Caco-2 (cell line): ENCODE measurements around the gene KLRD1. TPM values are rescaled to one million over a fixed set of nuclear protein-coding genes. Genes with fewer than 3 reads are reported as not detected.
"Not testable (repeated sequence)": the region's sequence is repeated elsewhere in the genome, so short reads cannot be mapped to it uniquely, and the experiment has no call there.

ENCODE experiments used
- BruUV-seq: library from RNA; stranded (reverse); fragments of 400-500 nt; replicated peaks from 2 replicates; lab custom pipeline; 2021; lab: Mats Ljungman, UMichigan
- CTCF ChIA-PET: fragments of 300-600 bp; sonication (Branson Sonifier 250); formaldehyde crosslinking; loops from one replicate; lab custom pipeline; 2022; ENCODE audit warnings: antibody characterized with exemption; lab: Charles Lee
- POLR2A ChIA-PET: fragments of 300-600 bp; sonication (Branson Sonifier 250); formaldehyde crosslinking; loops from one replicate; lab custom pipeline; 2022; ENCODE audit warnings: antibody characterized with exemption; lab: Charles Lee
- DNase-seq, 2 experiments: peaks; one replicate each; pipeline versions ENCODE4 v3.0.0 to v3.0.0-alpha.2; 2020 to 2022
- H3K27me3 ChIP-seq: replicated peaks from 2 replicates; pipeline ENCODE4 v1.6.0; 2011; ENCODE audit warnings: low read length; ENCODE audit not compliant: control insufficient read depth, insufficient read depth
- H3K36me3 ChIP-seq: 2 replicates; pipeline ENCODE4 v1.5.1; 2011; ENCODE audit warnings: low read length; ENCODE audit not compliant: control insufficient read depth, insufficient read depth
- H3K4me1 ChIP-seq: fragments of 250-450 bp; sonication (Bioruptor Pico); 2 replicates; pipeline ENCODE4 v1.5.1; 2020; ENCODE audit warnings: mild to moderate bottlenecking
- H3K4me3 ChIP-seq: 2 replicates; pipeline ENCODE4 v1.5.1; 2011; ENCODE audit warnings: low read depth, mild to moderate bottlenecking, control low read depth, low read length
- H3K9me3 ChIP-seq: fragments of 250-450 bp; sonication (Bioruptor Pico); 2 replicates; pipeline ENCODE4 v1.5.1; 2020; ENCODE audit warnings: mild to moderate bottlenecking, moderate library complexity
- H3K27ac Mint-ChIP-seq: one replicate; pipeline ENCODE4 v1.8.0; 2022; ENCODE audit warnings: mixed read lengths; ENCODE audit not compliant: unreplicated experiment
- H3K27me3 Mint-ChIP-seq: one replicate; pipeline ENCODE4 v1.8.0; 2022; ENCODE audit warnings: mixed read lengths; ENCODE audit not compliant: insufficient read depth, unreplicated experiment
- H3K36me3 Mint-ChIP-seq: one replicate; pipeline ENCODE4 v1.8.0; 2022; ENCODE audit warnings: mild to moderate bottlenecking, mixed read lengths; ENCODE audit not compliant: insufficient read depth, unreplicated experiment
- H3K4me1 Mint-ChIP-seq: one replicate; pipeline ENCODE4 v1.8.0; 2022; ENCODE audit warnings: low read depth, mixed read lengths; ENCODE audit not compliant: unreplicated experiment
- H3K4me3 Mint-ChIP-seq: one replicate; pipeline ENCODE4 v1.8.0; 2022; ENCODE audit warnings: mild to moderate bottlenecking, moderate library complexity, mixed read lengths; ENCODE audit not compliant: unreplicated experiment
- H3K9me3 Mint-ChIP-seq: one replicate; pipeline ENCODE4 v1.8.0; 2022; ENCODE audit warnings: mixed read lengths; ENCODE audit not compliant: unreplicated experiment
- intact Hi-C: fragments of 100-400 bp; cut with micrococcal nuclease; formaldehyde crosslinking; loops from one replicate; pipeline ENCODE4 v1.10.0; 2022; ENCODE audit not compliant: unreplicated experiment
- total RNA-seq: library from RNA; stranded (reverse); gene quantifications from 2 replicates; pipeline ENCODE4 v1.2.3, GENCODE V29; 2022
- TF ChIP-seq, protein P1 (sequence below), 2 experiments: fragments of 200-600 bp in 1 of 2; IDR thresholded peaks; 1 replicate in 1 of 2; 2 replicates in 1 of 2; pipeline versions ENCODE4 v1.5.1 to v1.8.0; 2011 to 2022; ENCODE audit warnings: antibody characterized with exemption in 1 of 2, control low read depth in 1 of 2, inconsistent platforms in 1 of 2, low read depth in 1 of 2, low read length in 1 of 2, mild to moderate bottlenecking in 1 of 2, moderate library complexity in 1 of 2; ENCODE audit not compliant: insufficient read depth in 1 of 2, severe bottlenecking in 1 of 2, unreplicated experiment in 1 of 2

The KLRD1 gene
- total RNA-seq, 1 experiment from 2014 or later = 0.05 TPM

DNA sequence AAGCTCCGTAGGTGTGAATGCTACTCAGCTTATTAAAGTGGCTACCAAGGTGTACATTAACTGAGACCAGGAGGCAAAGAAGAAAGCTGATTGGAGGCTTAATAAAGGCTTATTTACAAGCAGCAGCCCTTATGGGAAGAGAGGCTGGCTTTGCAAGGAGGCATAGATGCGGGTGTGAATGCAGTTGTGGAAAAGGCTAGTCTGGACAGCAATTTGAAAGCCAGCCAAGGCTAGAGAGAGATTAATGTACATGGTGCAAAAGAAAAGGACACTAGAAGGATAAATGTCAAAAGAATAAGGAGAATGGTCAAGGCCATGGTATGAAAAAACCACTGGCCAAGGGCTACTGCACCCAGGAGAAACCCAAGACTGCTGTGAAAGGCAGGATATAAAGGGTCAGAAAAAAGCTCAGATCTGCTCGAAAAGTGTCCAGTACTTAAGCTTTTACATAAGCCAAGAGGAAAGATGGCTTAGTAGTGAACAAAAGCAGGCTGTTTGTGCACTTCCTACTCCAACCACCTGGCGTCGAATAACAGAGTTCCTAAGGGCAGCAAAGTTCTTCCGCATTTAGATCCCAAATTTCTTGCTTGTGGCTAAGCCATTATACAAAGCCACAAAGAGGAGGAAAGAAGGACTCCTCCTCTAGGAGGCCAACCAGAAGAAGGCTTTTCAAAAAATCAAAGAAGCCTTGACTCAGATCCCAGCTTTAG lies 58.2 kb downstream of the KLRD1 start:
- H3K9me3 Mint-ChIP-seq = peaks cover 30% of the 10 kb centered on the region
- intact Hi-C loops = loop anchor here (1.0 to 10.0 kb wide), 3 partner anchors 45 to 308 kb away; partner anchors contain the start of gene STYK1
- H3K4me3 ChIP-seq = peak overlapping the region; percentile 39
- no peaks in the 10 kb centered on the region for H3K27me3 Mint-ChIP-seq
- no peaks in the 10 kb centered on the region; the same call in 1 of the 2 replicates for H3K36me3 ChIP-seq
- H3K4me1 ChIP-seq = peaks cover 56% of the 10 kb centered on the region
- H3K9me3 ChIP-seq = peaks cover 21% of the 10 kb centered on the region
- H3K4me1 Mint-ChIP-seq = peaks cover 19% of the 10 kb centered on the region
- CTCF ChIA-PET = interaction anchor here (1.5 to 2.1 kb wide), 2 partner anchors 20 to 36 kb away, joined by 4 to 6 read pairs; no protein-coding TSS in a partner anchor
- DNase-seq = no peak
- no peak overlapping the region for H3K27ac Mint-ChIP-seq
- BruUV-seq = no TSS peak
- POLR2A ChIA-PET = interaction anchor here (1.3 kb wide), 1 partner anchor 247 kb away, joined by 5 read pairs; the partner anchor contains the start of gene MAGOHB
- no peaks in the 10 kb centered on the region for H3K27me3 ChIP-seq
- no peak overlapping the region for H3K4me3 Mint-ChIP-seq
- TF ChIP-seq, protein P1, sequence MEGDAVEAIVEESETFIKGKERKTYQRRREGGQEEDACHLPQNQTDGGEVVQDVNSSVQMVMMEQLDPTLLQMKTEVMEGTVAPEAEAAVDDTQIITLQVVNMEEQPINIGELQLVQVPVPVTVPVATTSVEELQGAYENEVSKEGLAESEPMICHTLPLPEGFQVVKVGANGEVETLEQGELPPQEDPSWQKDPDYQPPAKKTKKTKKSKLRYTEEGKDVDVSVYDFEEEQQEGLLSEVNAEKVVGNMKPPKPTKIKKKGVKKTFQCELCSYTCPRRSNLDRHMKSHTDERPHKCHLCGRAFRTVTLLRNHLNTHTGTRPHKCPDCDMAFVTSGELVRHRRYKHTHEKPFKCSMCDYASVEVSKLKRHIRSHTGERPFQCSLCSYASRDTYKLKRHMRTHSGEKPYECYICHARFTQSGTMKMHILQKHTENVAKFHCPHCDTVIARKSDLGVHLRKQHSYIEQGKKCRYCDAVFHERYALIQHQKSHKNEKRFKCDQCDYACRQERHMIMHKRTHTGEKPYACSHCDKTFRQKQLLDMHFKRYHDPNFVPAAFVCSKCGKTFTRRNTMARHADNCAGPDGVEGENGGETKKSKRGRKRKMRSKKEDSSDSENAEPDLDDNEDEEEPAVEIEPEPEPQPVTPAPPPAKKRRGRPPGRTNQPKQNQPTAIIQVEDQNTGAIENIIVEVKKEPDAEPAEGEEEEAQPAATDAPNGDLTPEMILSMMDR (IDR thresholded peaks at IDR 0.05; ENCODE audit: insufficient read depth in 1 of 2, low read depth in 1 of 2, low read length in 1 of 2, severe bottlenecking in 1 of 2, unreplicated experiment in 1 of 2) = peak in 1 of 2 experiments; percentile 60
- no peaks in the 10 kb centered on the region for H3K36me3 Mint-ChIP-seq

DNA sequence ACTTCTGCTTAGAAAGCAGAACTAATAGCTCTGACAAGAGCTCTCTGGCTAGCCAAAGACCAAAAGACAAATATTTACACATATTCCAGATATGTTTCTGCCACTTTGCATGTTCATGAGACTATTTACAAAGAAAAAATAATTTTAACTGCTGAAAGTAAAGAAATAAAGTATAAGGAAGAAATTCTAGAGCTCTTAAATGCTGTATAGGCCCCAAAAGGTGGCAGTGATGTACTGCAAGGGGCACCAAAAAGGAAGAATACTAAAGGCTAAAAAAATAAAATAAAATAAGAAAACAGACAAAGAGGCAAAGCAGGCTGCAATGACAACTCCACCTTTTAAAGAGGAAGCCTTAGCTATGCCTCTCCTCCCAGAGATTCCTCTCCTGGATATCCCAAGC lies 59.2 kb downstream of the KLRD1 start:
- DNase-seq = no peak
- Histone ChIP-seq H3K27me3 (no peaks in the 10 kb centered on the region), H3K4me3 (no peak overlapping the region), H3K9me3 (peaks cover 20% of the 10 kb centered on the region), H3K36me3 (no peaks in the 10 kb centered on the region; the same call in 1 of the 2 replicates), H3K4me1 (peaks cover 55% of the 10 kb centered on the region)
- CTCF ChIA-PET = interaction anchor here (1.0 to 2.1 kb wide), 3 partner anchors 18 to 192 kb away, joined by 4 to 6 read pairs (median 6); no protein-coding TSS in a partner anchor
- no TSS peak for BruUV-seq
- TF ChIP-seq, protein P1 (IDR thresholded peaks at IDR 0.05; ENCODE audit: insufficient read depth in 1 of 2, low read depth in 1 of 2, low read length in 1 of 2, severe bottlenecking in 1 of 2, unreplicated experiment in 1 of 2) = peak in 1 of 2 experiments; percentile 11
- peaks cover 20% of the 10 kb centered on the region for H3K4me1 Mint-ChIP-seq
- intact Hi-C loops = loop anchor here (10.0 kb wide), 1 partner anchor 132 kb away; no protein-coding TSS in a partner anchor
- POLR2A ChIA-PET = interaction anchor here (0.6 kb wide), 1 partner anchor 178 kb away, joined by 17 read pairs; no protein-coding TSS in a partner anchor
- H3K27me3 Mint-ChIP-seq = no peaks in the 10 kb centered on the region
- H3K36me3 Mint-ChIP-seq = peaks cover 5% of the 10 kb centered on the region
- no peak overlapping the region for H3K4me3 Mint-ChIP-seq
- H3K9me3 Mint-ChIP-seq = peaks cover 27% of the 10 kb centered on the region
- H3K27ac Mint-ChIP-seq = no peak overlapping the region

DNA sequence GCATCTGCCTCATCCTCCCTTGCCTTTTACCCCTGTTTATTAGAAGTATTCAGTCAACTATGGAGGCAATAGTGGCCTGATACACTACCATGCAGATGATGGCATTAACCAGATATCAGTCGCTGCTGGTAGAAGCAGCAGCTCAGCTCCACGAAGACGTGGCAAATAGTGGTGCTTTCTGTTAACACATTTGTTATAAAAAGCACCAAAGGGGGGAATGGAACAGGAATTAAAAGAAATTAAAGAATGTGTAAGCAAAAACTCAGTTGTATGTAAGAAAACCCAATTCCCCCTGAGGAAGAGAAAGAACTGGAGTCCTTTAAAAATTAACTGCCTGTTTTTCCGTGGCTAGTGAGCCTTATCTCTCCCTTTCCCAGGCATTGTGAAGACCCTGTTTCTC lies 60.0 kb downstream of the KLRD1 start:
- Histone ChIP-seq H3K9me3 (peaks cover 18% of the 10 kb centered on the region), H3K4me1 (peaks cover 56% of the 10 kb centered on the region)
- DNase-seq, H3K36me3 Mint-ChIP-seq, H3K4me3 Mint-ChIP-seq, POLR2A ChIA-PET, H3K36me3 ChIP-seq, H3K4me3 ChIP-seq, BruUV-seq, H3K27ac Mint-ChIP-seq, H3K27me3 ChIP-seq, H3K27me3 Mint-ChIP-seq, CTCF ChIA-PET: not testable (repeated sequence)
- Mint-ChIP-seq H3K9me3 (peaks cover 27% of the 10 kb centered on the region), H3K4me1 (peaks cover 28% of the 10 kb centered on the region)
- intact Hi-C loops = loop anchor here (10.0 kb wide), 1 partner anchor 133 kb away; no protein-coding TSS in a partner anchor
